Esophagus muscularis mucosa (tissue), 4 donors: Measurements from ENCODE around the gene TIGD3.

ENCODE experiments used
- EP300 ChIP-seq: sonication (generic); formaldehyde crosslinking; IDR thresholded peaks from one replicate; pipeline ENCODE4 v1.6.1; 2017; ENCODE audit warnings: antibody characterized with exemption
- POLR2A ChIP-seq: fragments of 450-650 bp; IDR thresholded peaks from one replicate; pipeline ENCODE4 v1.6.1; 2017; ENCODE audit warnings: antibody characterized with exemption, moderate library complexity, mild to moderate bottlenecking, low read depth
- POLR2AphosphoS5 ChIP-seq, 2 donors: sonication (generic); formaldehyde crosslinking; IDR thresholded peaks; one replicate each; pipeline ENCODE4 v1.6.1; 2017; ENCODE audit warnings: antibody characterized with exemption in 2 of 2
- TF ChIP-seq, protein P1 (sequence below), 3 experiments: fragments of 200-600 bp in 2 of 3; fragments of 450-650 bp in 1 of 3; sonication (generic) in 2 of 3; IDR thresholded peaks; one replicate each; pipeline ENCODE4 v1.5.1; 2017 to 2019; ENCODE audit warnings: antibody characterized with exemption in 3 of 3, mild to moderate bottlenecking in 2 of 3, moderate library complexity in 1 of 3

DNA sequence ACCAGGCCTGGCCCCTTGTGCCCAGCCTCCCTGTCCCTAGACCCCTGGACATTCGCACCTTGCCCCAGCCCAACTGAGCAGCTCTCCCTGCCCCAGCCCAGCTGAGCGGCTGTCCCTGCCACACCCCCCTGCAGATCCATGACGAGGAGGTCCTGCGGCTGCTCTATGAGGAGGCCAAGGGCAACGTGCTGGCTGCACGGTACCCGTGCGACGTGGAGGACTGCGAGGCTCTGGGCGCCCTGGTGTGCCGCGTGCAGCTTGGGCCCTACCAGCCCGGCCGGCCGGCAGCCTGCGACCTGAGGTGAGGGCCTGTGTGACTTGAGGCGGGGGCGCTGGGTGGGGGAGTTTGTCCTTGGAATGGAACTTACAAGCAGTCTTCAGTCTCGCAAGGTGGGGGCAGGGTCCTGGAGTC, 39.6 kb downstream of the TIGD3 start:
- TF ChIP-seq, protein P1, sequence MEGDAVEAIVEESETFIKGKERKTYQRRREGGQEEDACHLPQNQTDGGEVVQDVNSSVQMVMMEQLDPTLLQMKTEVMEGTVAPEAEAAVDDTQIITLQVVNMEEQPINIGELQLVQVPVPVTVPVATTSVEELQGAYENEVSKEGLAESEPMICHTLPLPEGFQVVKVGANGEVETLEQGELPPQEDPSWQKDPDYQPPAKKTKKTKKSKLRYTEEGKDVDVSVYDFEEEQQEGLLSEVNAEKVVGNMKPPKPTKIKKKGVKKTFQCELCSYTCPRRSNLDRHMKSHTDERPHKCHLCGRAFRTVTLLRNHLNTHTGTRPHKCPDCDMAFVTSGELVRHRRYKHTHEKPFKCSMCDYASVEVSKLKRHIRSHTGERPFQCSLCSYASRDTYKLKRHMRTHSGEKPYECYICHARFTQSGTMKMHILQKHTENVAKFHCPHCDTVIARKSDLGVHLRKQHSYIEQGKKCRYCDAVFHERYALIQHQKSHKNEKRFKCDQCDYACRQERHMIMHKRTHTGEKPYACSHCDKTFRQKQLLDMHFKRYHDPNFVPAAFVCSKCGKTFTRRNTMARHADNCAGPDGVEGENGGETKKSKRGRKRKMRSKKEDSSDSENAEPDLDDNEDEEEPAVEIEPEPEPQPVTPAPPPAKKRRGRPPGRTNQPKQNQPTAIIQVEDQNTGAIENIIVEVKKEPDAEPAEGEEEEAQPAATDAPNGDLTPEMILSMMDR (IDR thresholded peaks at IDR 0.05): no peak
- no peak for TF ChIP-seq POLR2AphosphoS5 (IDR thresholded peaks at IDR 0.05)
- no peak for TF ChIP-seq POLR2A
- TF ChIP-seq EP300: no peak
